ENCODE measurements around the gene SOX13.

DNA sequence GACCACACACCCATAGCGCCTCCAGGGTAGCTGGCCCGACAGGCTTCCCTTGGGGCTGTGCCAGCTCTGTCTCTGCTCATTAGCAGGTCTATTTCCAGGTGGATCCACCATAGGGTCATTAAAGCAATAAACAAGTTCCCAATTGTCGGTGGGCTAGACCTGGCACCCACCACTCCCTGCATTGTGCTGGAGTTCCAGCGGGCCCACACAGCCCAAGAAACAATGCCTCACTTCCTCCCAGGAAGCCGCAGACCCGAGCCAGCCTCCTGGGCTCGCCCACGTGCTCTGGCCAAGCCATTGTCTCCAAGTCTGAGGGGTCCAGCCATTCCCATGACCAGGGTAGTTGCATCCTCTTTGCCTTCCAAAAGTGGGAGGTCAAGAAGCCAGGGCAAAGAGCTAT lies 27.5 kb upstream of the SOX13 start:
- TF ChIP-seq FOXM1 (IDR thresholded peaks at IDR 0.05; ENCODE audit: low read depth, low read length) (no peak), FOXK2 (IDR thresholded peaks at IDR 0.05) (no peak), POLR2AphosphoS5 (IDR thresholded peaks at IDR 0.05; ENCODE audit: low read length) (no peak), USF2 (IDR thresholded peaks at IDR 0.05; ENCODE audit: borderline replicate concordance, low read depth, low read length) (no peak), SMAD5 (IDR thresholded peaks at IDR 0.05; ENCODE audit: low read depth) (no peak), ATF7 (IDR thresholded peaks at IDR 0.05; ENCODE audit: low read depth) (no peak), GATAD2B (conservative IDR thresholded peaks at IDR 0.05; ENCODE audit: low read depth) (no peak), JUND (IDR thresholded peaks at IDR 0.05; ENCODE audit: low read depth, low read length) (no peak), KDM1A (IDR thresholded peaks at IDR 0.05; ENCODE audit: borderline replicate concordance) (no peak), POLR2A (IDR thresholded peaks at IDR 0.05; ENCODE audit: low read depth, low read length) (no peak), BRCA1 (IDR thresholded peaks at IDR 0.05; ENCODE audit: low read depth, low read length) (no peak), GABPA (IDR thresholded peaks at IDR 0.05; ENCODE audit: low read depth) (no peak)
- TF ChIP-seq, protein P1, sequence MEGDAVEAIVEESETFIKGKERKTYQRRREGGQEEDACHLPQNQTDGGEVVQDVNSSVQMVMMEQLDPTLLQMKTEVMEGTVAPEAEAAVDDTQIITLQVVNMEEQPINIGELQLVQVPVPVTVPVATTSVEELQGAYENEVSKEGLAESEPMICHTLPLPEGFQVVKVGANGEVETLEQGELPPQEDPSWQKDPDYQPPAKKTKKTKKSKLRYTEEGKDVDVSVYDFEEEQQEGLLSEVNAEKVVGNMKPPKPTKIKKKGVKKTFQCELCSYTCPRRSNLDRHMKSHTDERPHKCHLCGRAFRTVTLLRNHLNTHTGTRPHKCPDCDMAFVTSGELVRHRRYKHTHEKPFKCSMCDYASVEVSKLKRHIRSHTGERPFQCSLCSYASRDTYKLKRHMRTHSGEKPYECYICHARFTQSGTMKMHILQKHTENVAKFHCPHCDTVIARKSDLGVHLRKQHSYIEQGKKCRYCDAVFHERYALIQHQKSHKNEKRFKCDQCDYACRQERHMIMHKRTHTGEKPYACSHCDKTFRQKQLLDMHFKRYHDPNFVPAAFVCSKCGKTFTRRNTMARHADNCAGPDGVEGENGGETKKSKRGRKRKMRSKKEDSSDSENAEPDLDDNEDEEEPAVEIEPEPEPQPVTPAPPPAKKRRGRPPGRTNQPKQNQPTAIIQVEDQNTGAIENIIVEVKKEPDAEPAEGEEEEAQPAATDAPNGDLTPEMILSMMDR (IDR thresholded peaks at IDR 0.05 in 2 of 3, conservative IDR thresholded peaks at IDR 0.05 in 1 of 3; ENCODE audit: control insufficient read depth in 2 of 3, extremely low read depth in 1 of 3, insufficient read depth in 1 of 3, low read depth in 3 of 3, low read length in 3 of 3): no peak
- TF ChIP-seq, protein P2, sequence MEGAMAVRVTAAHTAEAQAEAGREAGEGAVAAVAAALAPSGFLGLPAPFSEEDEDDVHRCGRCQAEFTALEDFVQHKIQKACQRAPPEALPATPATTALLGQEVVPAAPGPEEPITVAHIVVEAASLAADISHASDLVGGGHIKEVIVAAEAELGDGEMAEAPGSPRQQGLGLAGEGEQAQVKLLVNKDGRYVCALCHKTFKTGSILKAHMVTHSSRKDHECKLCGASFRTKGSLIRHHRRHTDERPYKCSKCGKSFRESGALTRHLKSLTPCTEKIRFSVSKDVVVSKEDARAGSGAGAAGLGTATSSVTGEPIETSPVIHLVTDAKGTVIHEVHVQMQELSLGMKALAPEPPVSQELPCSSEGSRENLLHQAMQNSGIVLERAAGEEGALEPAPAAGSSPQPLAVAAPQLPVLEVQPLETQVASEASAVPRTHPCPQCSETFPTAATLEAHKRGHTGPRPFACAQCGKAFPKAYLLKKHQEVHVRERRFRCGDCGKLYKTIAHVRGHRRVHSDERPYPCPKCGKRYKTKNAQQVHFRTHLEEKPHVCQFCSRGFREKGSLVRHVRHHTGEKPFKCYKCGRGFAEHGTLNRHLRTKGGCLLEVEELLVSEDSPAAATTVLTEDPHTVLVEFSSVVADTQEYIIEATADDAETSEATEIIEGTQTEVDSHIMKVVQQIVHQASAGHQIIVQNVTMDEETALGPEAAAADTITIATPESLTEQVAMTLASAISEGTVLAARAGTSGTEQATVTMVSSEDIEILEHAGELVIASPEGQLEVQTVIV (IDR thresholded peaks at IDR 0.05; ENCODE audit: borderline replicate concordance, partially characterized antibody): no peak
